GM12872 (cell line): ENCODE measurements around the gene KLHL24.

Source experiments
- CTCF ChIP-seq: IDR thresholded peaks from 3 replicates; pipeline ENCODE4 v1.5.1; 2011; ENCODE audit warnings: low read depth, mild to moderate bottlenecking, low read length, moderate library complexity; ENCODE audit not compliant: insufficient read depth

The KLHL24 gene

GRCh38 chr3:183635431-183636220 is at the start of gene KLHL24:
KLHL24 (plus strand) TSS chr3:183635623; CDS start chr3:183650357, 14,734 bp downstream.
- TF ChIP-seq CTCF = no peak

- TF ChIP-seq CTCF = no peak
These were observed 48.9 kb upstream of the KLHL24 start for GRCh38 chr3:183586477-183586876.

GRCh38 chr3:183587336-183587735 is 48.1 kb upstream of the KLHL24 start:
- TF ChIP-seq CTCF = no peak

- no peak for TF ChIP-seq CTCF
These were observed 45.0 kb upstream of the KLHL24 start for GRCh38 chr3:183590442-183590841.

GRCh38 chr3:183591881-183592521 is 43.4 kb upstream of the KLHL24 start:
- TF ChIP-seq CTCF = peak; percentile 38; the same call in 2 of the 3 replicates

- TF ChIP-seq CTCF = no peak
These were observed 42.6 kb upstream of the KLHL24 start for GRCh38 chr3:183592821-183593220.

GRCh38 chr3:183594636-183595035 is 40.8 kb upstream of the KLHL24 start:
- no peak for TF ChIP-seq CTCF
